ENCODE measurements around the gene ADAMTSL1.

ADAMTSL1 gene

GRCh38 chr9:18810581-18810980, 336.6 kb downstream of the ADAMTSL1 start:
- H3K27ac ChIP-seq (ENCODE audit: low read depth, low read length): no peak overlapping the region
- no peaks in the 10 kb centered on the region for H3K27me3 ChIP-seq (ENCODE audit: control insufficient read depth in 1 of 2, insufficient read depth in 2 of 2, low read length in 2 of 2)
- H3K4me1 ChIP-seq (ENCODE audit: insufficient read depth, low read length): peaks cover 8% of the 10 kb centered on the region
- H3K9me3 ChIP-seq (ENCODE audit: low read length): no peaks in the 10 kb centered on the region
- H3K4me3 ChIP-seq (ENCODE audit: low read depth in 1 of 2, low read length in 2 of 2): no peak overlapping the region
- no peaks in the 10 kb centered on the region for H3K36me3 ChIP-seq (ENCODE audit: insufficient read depth, low read length)
- no peak overlapping the region for H3K9ac ChIP-seq (ENCODE audit: low read length)

- no peaks in the 10 kb centered on the region for H3K27me3 ChIP-seq (ENCODE audit: control insufficient read depth in 1 of 2, insufficient read depth in 2 of 2, low read length in 2 of 2)
- no peaks in the 10 kb centered on the region for H3K36me3 ChIP-seq (ENCODE audit: insufficient read depth, low read length)
- H3K27ac ChIP-seq (ENCODE audit: low read depth, low read length): no peak overlapping the region
- H3K4me3 ChIP-seq (ENCODE audit: low read depth in 1 of 2, low read length in 2 of 2): no peak overlapping the region
- H3K9me3 ChIP-seq (ENCODE audit: low read length): no peaks in the 10 kb centered on the region
- H3K9ac ChIP-seq (ENCODE audit: low read length): no peak overlapping the region
- peaks cover 6% of the 10 kb centered on the region for H3K4me1 ChIP-seq (ENCODE audit: insufficient read depth, low read length)
These were observed 337.2 kb downstream of the ADAMTSL1 start for GRCh38 chr9:18811171-18811570.

GRCh38 chr9:18819418-18819817, 345.5 kb downstream of the ADAMTSL1 start:
- H3K4me1 ChIP-seq (ENCODE audit: insufficient read depth, low read length): peaks cover 3% of the 10 kb centered on the region
- no peaks in the 10 kb centered on the region for H3K9me3 ChIP-seq (ENCODE audit: low read length)
- no peak overlapping the region for H3K27ac ChIP-seq (ENCODE audit: low read depth, low read length)

GRCh38 chr9:18820566-18821095, 346.7 kb downstream of the ADAMTSL1 start:
- H3K27me3 ChIP-seq (ENCODE audit: control insufficient read depth in 1 of 2, insufficient read depth in 2 of 2, low read length in 2 of 2): no peaks in the 10 kb centered on the region
- H3K4me3 ChIP-seq (ENCODE audit: low read depth in 1 of 2, low read length in 2 of 2): no peak overlapping the region
- no peak overlapping the region for H3K9ac ChIP-seq (ENCODE audit: low read length)
- no peak overlapping the region for H3K27ac ChIP-seq (ENCODE audit: low read depth, low read length)
- H3K36me3 ChIP-seq (ENCODE audit: insufficient read depth, low read length): no peaks in the 10 kb centered on the region
- peaks cover 10% of the 10 kb centered on the region for H3K4me1 ChIP-seq (ENCODE audit: insufficient read depth, low read length)
- no peaks in the 10 kb centered on the region for H3K9me3 ChIP-seq (ENCODE audit: low read length)

More at GRCh38 chr9:18819418-18819817, 345.5 kb downstream of the ADAMTSL1 start:
- Histone ChIP-seq H3K4me3 (ENCODE audit: low read depth in 1 of 2, low read length in 2 of 2) (no peak overlapping the region), H3K9ac (ENCODE audit: low read length) (no peak overlapping the region), H3K27me3 (ENCODE audit: control insufficient read depth in 1 of 2, insufficient read depth in 2 of 2, low read length in 2 of 2) (no peaks in the 10 kb centered on the region), H3K36me3 (ENCODE audit: insufficient read depth, low read length) (no peaks in the 10 kb centered on the region)

- H3K27me3 ChIP-seq (ENCODE audit: control insufficient read depth in 1 of 2, insufficient read depth in 2 of 2, low read length in 2 of 2): no peaks in the 10 kb centered on the region
- H3K36me3 ChIP-seq (ENCODE audit: insufficient read depth, low read length): no peaks in the 10 kb centered on the region
- no peaks in the 10 kb centered on the region for H3K9me3 ChIP-seq (ENCODE audit: low read length)
- no peak overlapping the region for H3K4me3 ChIP-seq (ENCODE audit: low read depth in 1 of 2, low read length in 2 of 2)
- peaks cover 10% of the 10 kb centered on the region for H3K4me1 ChIP-seq (ENCODE audit: insufficient read depth, low read length)
- no peak overlapping the region for H3K9ac ChIP-seq (ENCODE audit: low read length)
- H3K27ac ChIP-seq (ENCODE audit: low read depth, low read length): no peak overlapping the region
These were observed 347.8 kb downstream of the ADAMTSL1 start for GRCh38 chr9:18821788-18822187.

GRCh38 chr9:18822850-18823249, 348.9 kb downstream of the ADAMTSL1 start:
- Histone ChIP-seq H3K27ac (ENCODE audit: low read depth, low read length) (no peak overlapping the region), H3K36me3 (ENCODE audit: insufficient read depth, low read length) (no peaks in the 10 kb centered on the region)

GRCh38 chr9:18824095-18824666, 350.2 kb downstream of the ADAMTSL1 start:
- H3K27ac ChIP-seq (ENCODE audit: low read depth, low read length): no peak overlapping the region

More at GRCh38 chr9:18822850-18823249, 348.9 kb downstream of the ADAMTSL1 start:
- Histone ChIP-seq H3K4me1 (ENCODE audit: insufficient read depth, low read length) (peaks cover 10% of the 10 kb centered on the region), H3K4me3 (ENCODE audit: low read depth in 1 of 2, low read length in 2 of 2) (no peak overlapping the region), H3K9ac (ENCODE audit: low read length) (no peak overlapping the region), H3K27me3 (ENCODE audit: control insufficient read depth in 1 of 2, insufficient read depth in 2 of 2, low read length in 2 of 2) (no peaks in the 10 kb centered on the region), H3K9me3 (ENCODE audit: low read length) (no peaks in the 10 kb centered on the region)

GRCh38 chr9:18825656-18826170, 351.8 kb downstream of the ADAMTSL1 start:
- no peaks in the 10 kb centered on the region for H3K36me3 ChIP-seq (ENCODE audit: insufficient read depth, low read length)

More at GRCh38 chr9:18824095-18824666, 350.2 kb downstream of the ADAMTSL1 start:
- H3K4me3 ChIP-seq (ENCODE audit: low read depth in 1 of 2, low read length in 2 of 2): no peak overlapping the region
- H3K36me3 ChIP-seq (ENCODE audit: insufficient read depth, low read length): no peaks in the 10 kb centered on the region
- no peaks in the 10 kb centered on the region for H3K9me3 ChIP-seq (ENCODE audit: low read length)
- H3K9ac ChIP-seq (ENCODE audit: low read length): no peak overlapping the region
- H3K27me3 ChIP-seq (ENCODE audit: control insufficient read depth in 1 of 2, insufficient read depth in 2 of 2, low read length in 2 of 2): no peaks in the 10 kb centered on the region
- peaks cover 14% of the 10 kb centered on the region for H3K4me1 ChIP-seq (ENCODE audit: insufficient read depth, low read length)

GRCh38 chr9:18826248-18826647, 352.3 kb downstream of the ADAMTSL1 start:
- peaks cover 18% of the 10 kb centered on the region for H3K4me1 ChIP-seq (ENCODE audit: insufficient read depth, low read length)

More at GRCh38 chr9:18825656-18826170, 351.8 kb downstream of the ADAMTSL1 start:
- no peak overlapping the region for H3K27ac ChIP-seq (ENCODE audit: low read depth, low read length)
- H3K27me3 ChIP-seq (ENCODE audit: control insufficient read depth in 1 of 2, insufficient read depth in 2 of 2, low read length in 2 of 2): no peaks in the 10 kb centered on the region
- H3K4me1 ChIP-seq (ENCODE audit: insufficient read depth, low read length): peaks cover 18% of the 10 kb centered on the region
- no peak overlapping the region for H3K4me3 ChIP-seq (ENCODE audit: low read depth in 1 of 2, low read length in 2 of 2)
- H3K9ac ChIP-seq (ENCODE audit: low read length): no peak overlapping the region
- H3K9me3 ChIP-seq (ENCODE audit: low read length): no peaks in the 10 kb centered on the region

GRCh38 chr9:18829066-18829465, 355.1 kb downstream of the ADAMTSL1 start:
- H3K36me3 ChIP-seq (ENCODE audit: insufficient read depth, low read length): no peaks in the 10 kb centered on the region
- H3K27ac ChIP-seq (ENCODE audit: low read depth, low read length): no peak overlapping the region
- no peaks in the 10 kb centered on the region for H3K27me3 ChIP-seq (ENCODE audit: control insufficient read depth in 1 of 2, insufficient read depth in 2 of 2, low read length in 2 of 2)
- no peaks in the 10 kb centered on the region for H3K9me3 ChIP-seq (ENCODE audit: low read length)
- H3K4me1 ChIP-seq (ENCODE audit: insufficient read depth, low read length): peaks cover 18% of the 10 kb centered on the region
- H3K4me3 ChIP-seq (ENCODE audit: low read depth in 1 of 2, low read length in 2 of 2): no peak overlapping the region
- H3K9ac ChIP-seq (ENCODE audit: low read length): no peak overlapping the region

More at GRCh38 chr9:18826248-18826647, 352.3 kb downstream of the ADAMTSL1 start:
- H3K27ac ChIP-seq (ENCODE audit: low read depth, low read length): no peak overlapping the region
- no peaks in the 10 kb centered on the region for H3K27me3 ChIP-seq (ENCODE audit: control insufficient read depth in 1 of 2, insufficient read depth in 2 of 2, low read length in 2 of 2)
- H3K9me3 ChIP-seq (ENCODE audit: low read length): no peaks in the 10 kb centered on the region
- H3K9ac ChIP-seq (ENCODE audit: low read length): no peak overlapping the region
- H3K4me3 ChIP-seq (ENCODE audit: low read depth in 1 of 2, low read length in 2 of 2): no peak overlapping the region
- no peaks in the 10 kb centered on the region for H3K36me3 ChIP-seq (ENCODE audit: insufficient read depth, low read length)

GRCh38 chr9:18829873-18830272, 355.9 kb downstream of the ADAMTSL1 start:
- Histone ChIP-seq H3K9ac (ENCODE audit: low read length) (no peak overlapping the region), H3K4me3 (ENCODE audit: low read depth in 1 of 2, low read length in 2 of 2) (no peak overlapping the region), H3K36me3 (ENCODE audit: insufficient read depth, low read length) (no peaks in the 10 kb centered on the region), H3K27ac (ENCODE audit: low read depth, low read length) (no peak overlapping the region), H3K9me3 (ENCODE audit: low read length) (no peaks in the 10 kb centered on the region), H3K4me1 (ENCODE audit: insufficient read depth, low read length) (peaks cover 13% of the 10 kb centered on the region), H3K27me3 (ENCODE audit: control insufficient read depth in 1 of 2, insufficient read depth in 2 of 2, low read length in 2 of 2) (no peaks in the 10 kb centered on the region)
